GM12878 (cell line): Measurements from ENCODE around the gene UBE2D1. TPM values are rescaled to one million over a fixed set of nuclear protein-coding genes. Genes with fewer than 3 reads are reported as not detected.

Source experiments
- ATAC-seq: fragments of 200-7000 bp; cut with Tn5 transposase; 3 replicates; pipeline ENCODE4 v1.9.1; 2020; ENCODE audit warnings: mild to moderate bottlenecking, moderate library complexity
- BruUV-seq: library from RNA; stranded (reverse); fragments of 400-500 nt; replicated peaks from 2 replicates; lab custom pipeline; 2021; lab: Mats Ljungman, UMichigan
- CTCF ChIA-PET: fragments of 300-600 bp; sonication (Branson Sonifier 250); formaldehyde crosslinking; extraction: SDS; loops from one replicate; lab custom pipeline; 2021; ENCODE audit warnings: inconsistent platforms; lab: Yijun Ruan, JAX
- POLR2A ChIA-PET: fragments of 350-600 bp; formaldehyde crosslinking; extraction: SDS; loops from one replicate; lab custom pipeline; 2021; ENCODE audit warnings: inconsistent platforms; lab: Charles Lee
- RAD21 ChIA-PET: fragments of 300-600 bp; sonication (Branson Sonifier 250); formaldehyde crosslinking; loops from one replicate; lab custom pipeline; 2023; ENCODE audit warnings: antibody characterized with exemption; ENCODE audit not compliant: unreplicated experiment; lab: Charles Lee
- SMC1A ChIA-PET: fragments of 300-600 bp; sonication (Branson Sonifier 250); formaldehyde crosslinking; loops from one replicate; lab custom pipeline; 2023; ENCODE audit not compliant: unreplicated experiment, uncharacterized antibody; lab: Charles Lee
- DNase-seq: peaks from one replicate; pipeline ENCODE4 v3.0.0-alpha.2; 2011; ENCODE audit warnings: low read depth, low spot score
- FAIRE-seq: peaks from 3 replicates; lab custom pipeline; 2011; peaks lifted over from hg19 to GRCh38; lab: Jason Lieb, UNC
- H2AFZ ChIP-seq: 2 replicates; pipeline ENCODE4 v1.6.0; 2011; ENCODE audit warnings: low read depth, low read length, control low read depth; ENCODE audit not compliant: control insufficient read depth
- H3K27ac ChIP-seq: 2 replicates; pipeline ENCODE4 v1.5.1; 2011; ENCODE audit warnings: control low read depth; ENCODE audit not compliant: control insufficient read depth, insufficient read depth
- H3K27me3 ChIP-seq, 2 experiments: replicated peaks in 1 of 2; 2 replicates each; pipeline versions ENCODE4 v1.6.0 to v1.6.1; 2011; ENCODE audit warnings: low read length in 1 of 2; ENCODE audit not compliant: control insufficient read depth in 2 of 2, insufficient read depth in 2 of 2
- H3K36me3 ChIP-seq, 2 experiments: 2 replicates each; pipeline ENCODE4 v1.5.1; 2011; ENCODE audit warnings: low read length in 1 of 2; ENCODE audit not compliant: control insufficient read depth in 2 of 2, insufficient read depth in 2 of 2
- H3K4me1 ChIP-seq: 2 replicates; pipeline ENCODE4 v1.6.1; 2011; ENCODE audit warnings: mild to moderate bottlenecking, low read length, moderate library complexity, mixed read lengths; ENCODE audit not compliant: control insufficient read depth, insufficient read depth
- H3K4me2 ChIP-seq: 2 replicates; pipeline ENCODE4 v1.6.0; 2011; ENCODE audit warnings: control low read depth; ENCODE audit not compliant: control insufficient read depth, insufficient read depth
- H3K4me3 ChIP-seq: fragments of 200-600 bp; sonication (generic); 2 replicates; pipeline ENCODE4 v1.5.1; 2016
- H3K79me2 ChIP-seq: 2 replicates; pipeline ENCODE4 v1.6.0; 2011; ENCODE audit warnings: low read length; ENCODE audit not compliant: control insufficient read depth, insufficient read depth
- H3K9ac ChIP-seq: 2 replicates; pipeline ENCODE4 v1.8.0; 2011; ENCODE audit warnings: low read length, control low read depth, mixed read lengths; ENCODE audit not compliant: control insufficient read depth, insufficient read depth
- H3K9me3 ChIP-seq: replicated peaks from 3 replicates; pipeline ENCODE4 v1.5.1; 2011; ENCODE audit warnings: mild to moderate bottlenecking, low read length; ENCODE audit not compliant: control insufficient read depth, insufficient read depth
- H4K20me1 ChIP-seq: 2 replicates; pipeline ENCODE4 v1.6.0; 2011; ENCODE audit not compliant: control insufficient read depth, insufficient read depth
- ATF2 ChIP-seq: IDR thresholded peaks from 2 replicates; pipeline ENCODE4 v1.6.1; 2012; ENCODE audit warnings: low read length, inconsistent platforms
- BCLAF1 ChIP-seq: fragments of 450-650 bp; IDR thresholded peaks from 2 replicates; pipeline ENCODE4 v1.6.1; 2017; ENCODE audit warnings: antibody characterized with exemption, mild to moderate bottlenecking, moderate library complexity
- CBX3 ChIP-seq: fragments of 200-600 bp; sonication (generic); IDR thresholded peaks from 2 replicates; pipeline ENCODE4 v1.6.1; 2016; ENCODE audit warnings: low read depth, borderline replicate concordance
- CHD2 ChIP-seq: IDR thresholded peaks from 2 replicates; pipeline ENCODE4 v1.6.1; 2011; ENCODE audit warnings: low read depth, low read length, improper control_type of control experiment, borderline replicate concordance
- CUX1 ChIP-seq: IDR thresholded peaks from 2 replicates; pipeline ENCODE4 v1.6.1; 2012; ENCODE audit warnings: improper control_type of control experiment, low read depth, low read length; ENCODE audit not compliant: insufficient replicate concordance
- FOXM1 ChIP-seq: IDR thresholded peaks from 2 replicates; pipeline ENCODE4 v1.6.1; 2012; ENCODE audit warnings: low read depth, mild to moderate bottlenecking, inconsistent platforms, low read length, moderate library complexity
- GATAD2B ChIP-seq: fragments of 450-650 bp; conservative IDR thresholded peaks from 2 replicates; pipeline ENCODE4 v1.6.1; 2017; ENCODE audit warnings: low read depth, mild to moderate bottlenecking, moderate library complexity
- MXI1 ChIP-seq: fragments of 150-350 bp; IDR thresholded peaks from 2 replicates; pipeline ENCODE4 v1.6.1; 2011; ENCODE audit warnings: low read depth, mild to moderate bottlenecking, inconsistent platforms, low read length, improper control_type of control experiment
- NKRF ChIP-seq: fragments of 450-650 bp; conservative IDR thresholded peaks from 2 replicates; pipeline ENCODE4 v1.6.1; 2017; ENCODE audit warnings: mild to moderate bottlenecking, moderate library complexity
- RCOR1 ChIP-seq: conservative IDR thresholded peaks from 2 replicates; pipeline ENCODE4 v1.6.1; 2012; ENCODE audit warnings: low read depth, low read length, improper control_type of control experiment
- SIN3A ChIP-seq: IDR thresholded peaks from 2 replicates; pipeline ENCODE4 v1.6.1; 2012; ENCODE audit warnings: low read depth, low read length, improper control_type of control experiment
- WGBS: methylation state at CpG from one replicate; pipeline ENCODE4 v1.1.6; 2016; ENCODE audit warnings: low lambda C conversion rate; ENCODE audit not compliant: insufficient replicate concordance, insufficient coverage; ENCODE audit errors: missing lambda C conversion rate; 5-methylcytosine and 5-hydroxymethylcytosine counted together
- in situ Hi-C: fragments of 300-500 bp; cut with MboI; formaldehyde crosslinking; loops from 9 replicates; pipeline ENCODE4 v1.14.3; 2018; ENCODE audit warnings: mixed read lengths
- intact Hi-C: fragments of 100-400 bp; cut with micrococcal nuclease; formaldehyde crosslinking; loops from one replicate; pipeline ENCODE4 v1.14.2; 2022; ENCODE audit not compliant: unreplicated experiment
- polyA plus RNA-seq, 11 experiments: library from polyadenylated mRNA; depleted of rRNA in 4 of 11; unstranded in 6 of 11; stranded (reverse) in 5 of 11; fragments of >200 nt; fragmentation: Nextera tagmentation in 4 of 11; fragmentation: Illumina TruSeq in 1 of 11; extraction: Ambion mirVana in 4 of 11; extraction: Trizol in 1 of 11; gene quantifications; 1 replicate in 1 of 11; 2 replicates in 10 of 11; pipeline versions ENCODE4 v1.2.1 to v1.2.3, GENCODE V29; 2011 to 2016; ENCODE audit warnings: inconsistent platforms in 2 of 11, missing spikeins in 2 of 11, low read depth in 1 of 11
- total RNA-seq, 4 experiments: library from RNA; depleted of rRNA in 3 of 4; stranded (reverse); fragments of >200 nt in 3 of 4; fragmentation: Illumina TruSeq in 1 of 4; extraction: Trizol in 1 of 4; gene quantifications; 2 replicates each; pipeline versions ENCODE4 v1.2.1 to v1.2.3, GENCODE V29; 2013 to 2021

The UBE2D1 gene
- total and polyA plus RNA-seq, 10 of the 15 experiments (the other 5 are each of a cell fraction or from before 2014, with no cell fraction given) = 6.1 to 32.0 (median 15.5) TPM

- no peaks in the 10 kb centered on the region for H3K9me3 ChIP-seq
- no peaks in the 10 kb centered on the region for H3K79me2 ChIP-seq
- ATAC-seq (no peak), DNase-seq (no peak), FAIRE-seq (no peak)
- SMC1A ChIA-PET = interaction anchor here (1.0 kb wide), 1 partner anchor 19 kb away, joined by 3 read pairs; no protein-coding TSS in a partner anchor
- no peaks in the 10 kb centered on the region for H3K27me3 ChIP-seq
- in situ Hi-C loops (no loop called here), intact Hi-C loops (no loop called here)
- no TSS peak for BruUV-seq
- CTCF ChIA-PET = no interaction called here
- no peaks in the 10 kb centered on the region for H3K4me1 ChIP-seq
- peaks cover 0 to 4% of the 10 kb centered on the region in 2 experiments; a peak in 2 of 4 replicates for H3K36me3 ChIP-seq
- 100% methylated on average over 1 of the region's 1 CpG for WGBS
- no peak overlapping the region for H3K4me2 ChIP-seq
- RAD21 ChIA-PET = no interaction called here
- no peaks in the 10 kb centered on the region for H4K20me1 ChIP-seq
- POLR2A ChIA-PET = interaction anchor here (1.4 kb wide), 1 partner anchor 9 kb away, joined by 4 read pairs; no protein-coding TSS in a partner anchor
- no peak overlapping the region for H3K27ac ChIP-seq
- no peak overlapping the region for H3K4me3 ChIP-seq
- no peak overlapping the region for H3K9ac ChIP-seq
- H2AFZ ChIP-seq = no peak overlapping the region
- no peak for TF ChIP-seq SIN3A
- no peak for TF ChIP-seq BCLAF1
- TF ChIP-seq CUX1 = no peak
- no peak for TF ChIP-seq MXI1
- no peak for TF ChIP-seq CBX3
- TF ChIP-seq ATF2 = no peak
- TF ChIP-seq CHD2 = no peak
- TF ChIP-seq GATAD2B = no peak
- TF ChIP-seq NKRF = no peak
- no peak for TF ChIP-seq FOXM1
- TF ChIP-seq RCOR1 = no peak
Observed at GRCh38 chr10:58362027-58362789, 27.4 kb downstream of the UBE2D1 start.
